Activated CD4-positive, alpha-beta T cell treated with anti-CD3 and anti-CD28 coated beads, Interleukin-2, amount 50 U/mL, for 1 hour (primary cell): ENCODE measurements around the gene RGS9BP.
"Not testable (repeated sequence)": the region's sequence is repeated elsewhere in the genome, so short reads cannot be mapped to it uniquely, and the experiment has no call there.

ENCODE experiments used
- DNase-seq: peaks from one replicate; pipeline ENCODE4 v3.0.0-alpha.2; 2020

Gene RGS9BP

GRCh38 chr19:32700129-32700528, 24.5 kb downstream of the RGS9BP start:
- not testable (repeated sequence) for DNase-seq

- DNase-seq = no peak
These were observed 26.4 kb downstream of the RGS9BP start for GRCh38 chr19:32702010-32702409.

DNA sequence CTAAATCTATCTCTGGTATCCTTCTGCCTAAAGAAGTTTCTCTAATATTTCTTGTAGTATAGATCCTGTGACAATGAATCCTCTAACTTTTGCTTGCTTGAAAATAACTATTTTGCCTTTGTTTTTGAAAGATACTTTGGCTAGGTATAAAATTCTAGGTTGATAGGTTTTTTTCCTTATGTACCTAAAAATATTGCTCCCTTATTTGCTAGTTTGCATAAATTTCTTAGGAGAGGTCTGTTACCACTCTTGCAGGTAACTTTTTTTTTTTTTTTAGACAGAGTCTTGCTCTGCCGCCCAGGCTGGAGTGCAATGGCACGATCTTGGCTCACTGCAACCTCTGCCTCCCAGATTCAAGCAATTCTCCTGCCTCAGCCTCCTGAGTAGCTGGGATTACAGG, 28.4 kb downstream of the RGS9BP start:
- DNase-seq = not testable (repeated sequence)

- peak; percentile 11 for DNase-seq
These were observed 32.8 kb downstream of the RGS9BP start for GRCh38 chr19:32708457-32708856.

GRCh38 chr19:32709032-32709431, 33.4 kb downstream of the RGS9BP start:
- no peak for DNase-seq

GRCh38 chr19:32711747-32712146, 36.1 kb downstream of the RGS9BP start:
- DNase-seq = no peak

DNA sequence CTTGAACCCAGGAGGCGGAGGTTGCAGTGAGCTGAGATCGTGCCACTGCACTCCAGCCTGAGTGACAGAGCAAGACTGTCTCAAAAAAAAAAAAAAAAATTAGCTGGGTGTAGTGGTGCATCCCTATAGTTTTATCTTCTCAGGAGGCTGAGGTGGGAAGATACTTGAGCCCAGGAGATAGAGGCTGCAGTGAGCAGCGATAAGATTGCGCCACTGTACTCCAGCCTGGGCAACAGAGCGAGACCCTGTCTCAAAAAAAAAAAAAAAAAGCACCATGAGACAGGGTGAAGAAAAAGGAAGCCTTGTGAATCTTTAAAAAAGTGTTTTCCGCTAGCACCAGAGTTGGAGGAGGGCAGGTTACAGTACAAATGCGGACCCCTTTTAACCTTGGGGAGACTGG, 40.6 kb downstream of the RGS9BP start:
- DNase-seq = not testable (repeated sequence)

- no peak for DNase-seq
These were observed 41.8 kb downstream of the RGS9BP start for GRCh38 chr19:32717496-32717895.

DNA sequence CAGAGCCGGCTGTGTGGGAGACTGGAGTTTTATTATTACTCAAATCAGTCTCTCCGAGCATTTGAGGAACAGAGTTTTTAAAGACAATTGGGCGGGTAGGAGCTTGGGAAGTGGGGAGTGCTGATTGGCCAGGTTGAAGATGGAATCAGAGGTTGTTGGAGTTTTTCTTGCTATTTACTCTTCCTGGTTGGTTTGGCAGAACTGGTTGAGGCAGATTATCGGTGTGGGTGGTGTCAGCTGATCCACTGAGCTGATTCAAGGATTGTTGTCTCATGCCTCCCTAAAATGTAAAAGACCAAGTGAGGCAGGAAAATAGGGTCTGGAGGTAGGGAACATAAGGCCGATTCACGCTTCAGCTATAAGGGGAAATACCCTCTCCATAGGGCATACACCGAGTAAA, 42.6 kb downstream of the RGS9BP start:
- DNase-seq = no peak

DNA sequence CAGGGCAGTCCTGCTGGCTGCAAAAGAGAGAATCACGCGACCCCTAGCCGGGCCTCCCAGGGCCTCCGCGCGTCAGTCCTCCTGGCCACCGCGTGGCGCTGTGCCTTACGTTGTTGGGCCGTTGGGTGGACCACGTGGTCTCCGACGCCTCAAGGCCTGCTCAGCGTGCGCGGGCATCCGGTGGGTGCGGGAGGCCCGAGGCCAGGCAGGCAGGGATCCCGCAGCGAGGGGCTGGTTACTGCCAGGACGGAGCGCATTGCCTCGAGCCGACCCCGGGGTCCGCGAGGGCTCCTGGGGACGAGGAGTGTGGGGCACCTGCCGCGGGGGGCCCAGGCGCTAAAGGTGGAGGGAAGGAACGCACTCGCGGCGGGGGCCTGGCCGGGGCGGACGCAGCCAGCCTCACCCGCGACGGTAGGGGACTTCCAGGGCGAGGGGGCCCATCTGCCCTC, 44.0 kb downstream of the RGS9BP start, which contains the start of gene TDRD12:
Gene TDRD12 (plus strand): TSS at position 157 of the 449 bp plus-strand sequence. CDS start 306 bp downstream, outside the sequence.
- DNase-seq = no peak

- DNase-seq = no peak
These were observed 44.7 kb downstream of the RGS9BP start for GRCh38 chr19:32720216-32720935.

GRCh38 chr19:32720936-32721250, 45.2 kb downstream of the RGS9BP start:
- DNase-seq = no peak
